NCI-H510A treated with DMSO at 0.1 percent for 48 hours (cell line): ENCODE data around the gene CRKL.

Experiments
- DNase-seq: peaks from one replicate; lab custom pipeline; 2025; lab: John Stamatoyannopoulos, UW

Gene CRKL

GRCh38 chr22:20952544-20953341 is 35.5 kb downstream of the CRKL start:
- DNase-seq = peak; percentile 47

- DNase-seq = no peak
Observed at GRCh38 chr22:20953342-20953608, 36.1 kb downstream of the CRKL start.

- DNase-seq = no peak
Observed at GRCh38 chr22:20953668-20954500, 36.7 kb downstream of the CRKL start.

- DNase-seq = no peak
Observed at GRCh38 chr22:20955548-20955947, 38.3 kb downstream of the CRKL start.

GRCh38 chr22:20956258-20957101 is 39.3 kb downstream of the CRKL start:
- DNase-seq = peak; percentile 2

GRCh38 chr22:20957102-20957682 is 40.0 kb downstream of the CRKL start:
- no peak for DNase-seq

GRCh38 chr22:20957683-20958431 is 40.6 kb downstream of the CRKL start:
- DNase-seq = peak; percentile 12

GRCh38 chr22:20959578-20960461 is 42.6 kb downstream of the CRKL start:
- no peak for DNase-seq

GRCh38 chr22:20960609-20961008 is 43.4 kb downstream of the CRKL start:
- no peak for DNase-seq

GRCh38 chr22:20962491-20962945 is 45.3 kb downstream of the CRKL start:
- no peak for DNase-seq

- DNase-seq = no peak
Observed at GRCh38 chr22:20963201-20964052, 46.2 kb downstream of the CRKL start.

GRCh38 chr22:20964090-20964798 is 47.0 kb downstream of the CRKL start:
- no peak for DNase-seq

- no peak for DNase-seq
Observed at GRCh38 chr22:20964799-20965103, 47.5 kb downstream of the CRKL start.

- no peak for DNase-seq
Observed at GRCh38 chr22:20965104-20965887, 48.1 kb downstream of the CRKL start.

GRCh38 chr22:20965888-20966855 is 49.0 kb downstream of the CRKL start:
- DNase-seq = no peak

GRCh38 chr22:20966883-20967696 is 49.9 kb downstream of the CRKL start, which contains the start of gene AIFM3:
Gene AIFM3 (plus strand): TSS chr22:20967255. CDS start chr22:20967945, 690 bp downstream.
- DNase-seq = no peak
